Esophagus muscularis mucosa (tissue), 4 donors: ENCODE data around the gene RPRD1A. TPM values are rescaled to one million over a fixed set of nuclear protein-coding genes. Genes with fewer than 3 reads are reported as not detected.

Experiments used
- total RNA-seq, 4 donors: library from RNA; depleted of rRNA; stranded (reverse); fragments of >200 nt; gene quantifications; one replicate each; pipeline versions ENCODE4 v1.1.0 to v1.2.1, GENCODE V29; 2016

Gene RPRD1A
- total RNA-seq, 4 donors from 2014 or later, result 62.9 to 86.8 (median 77.2) TPM

Other genes with a start within 250 kb of the RPRD1A start
- gene SLC39A6, start 61.8 kb upstream of the RPRD1A start, total RNA-seq, result 10 to 100 TPM; 26.6 to 39.1 (median 33.5) TPM
- gene ELP2, start 62.3 kb upstream of the RPRD1A start, total RNA-seq, result 10 to 100 TPM; 43.4 to 63.1 (median 48.2) TPM
- gene MOCOS, start 119.9 kb upstream of the RPRD1A start, total RNA-seq, result 1 to 10 TPM in 3 of 4 donors, under 1 TPM in 1; 0.98 to 1.7 (median 1.4) TPM
- gene FHOD3, start 230.2 kb upstream of the RPRD1A start, total RNA-seq, result 10 to 100 TPM; 24.1 to 51.4 (median 33.8) TPM